Mesendoderm (in vitro differentiated cells): ENCODE results near the gene MZT2B.
"Not testable (repeated sequence)": the region's sequence is repeated elsewhere in the genome, so short reads cannot be mapped to it uniquely, and the experiment has no call there.

Experiments
- DNase-seq: peaks from one replicate; pipeline ENCODE4 v3.0.0; 2013
- H2AK5ac ChIP-seq: 2 replicates; pipeline ENCODE4 v1.6.1; 2013; ENCODE audit warnings: low read length, inconsistent platforms
- H2BK120ac ChIP-seq: 2 replicates; pipeline ENCODE4 v1.6.1; 2013; ENCODE audit warnings: low read depth, mild to moderate bottlenecking, low read length, moderate library complexity, mixed read lengths
- H2BK15ac ChIP-seq: replicated peaks from 2 replicates; pipeline ENCODE4 v1.6.1; 2013; ENCODE audit warnings: low read depth, mild to moderate bottlenecking, moderate library complexity
- H2BK5ac ChIP-seq: 2 replicates; pipeline ENCODE4 v1.6.1; 2013; ENCODE audit warnings: low read length, inconsistent platforms
- H3K18ac ChIP-seq: 2 replicates; pipeline ENCODE4 v1.6.1; 2013; ENCODE audit warnings: mild to moderate bottlenecking, low read length, mixed read lengths
- H3K23ac ChIP-seq: one replicate; pipeline ENCODE4 v1.6.1; 2013; ENCODE audit warnings: low read length
- H3K27ac ChIP-seq: 2 replicates; pipeline ENCODE4 v1.5.1; 2013; ENCODE audit warnings: low read depth, mild to moderate bottlenecking, inconsistent platforms, low read length, moderate library complexity
- H3K27me3 ChIP-seq: 2 replicates; pipeline ENCODE4 v1.6.1; 2013; ENCODE audit warnings: low read length, control low read depth, mild to moderate bottlenecking, inconsistent platforms; ENCODE audit not compliant: insufficient read depth, poor library complexity
- H3K36me3 ChIP-seq: 2 replicates; pipeline ENCODE4 v1.6.1; 2013; ENCODE audit warnings: low read length, inconsistent platforms; ENCODE audit not compliant: control insufficient read depth, insufficient read depth
- H3K4ac ChIP-seq: one replicate; pipeline ENCODE4 v1.6.1; 2013; ENCODE audit warnings: low read depth, mild to moderate bottlenecking, low read length, moderate library complexity
- H3K4me1 ChIP-seq: 2 replicates; pipeline ENCODE4 v1.6.1; 2013; ENCODE audit warnings: low read depth, low read length, inconsistent platforms; ENCODE audit not compliant: control insufficient read depth
- H3K4me2 ChIP-seq: 2 replicates; pipeline ENCODE4 v1.6.1; 2013; ENCODE audit warnings: low read length
- H3K4me3 ChIP-seq: 2 replicates; pipeline ENCODE4 v1.5.1; 2013; ENCODE audit warnings: mild to moderate bottlenecking, low read length
- H3K56ac ChIP-seq: one replicate; pipeline ENCODE4 v1.6.1; 2013; ENCODE audit warnings: low read length
- H3K79me1 ChIP-seq: 2 replicates; pipeline ENCODE4 v1.6.1; 2013; ENCODE audit warnings: low read length, inconsistent platforms
- H3K79me2 ChIP-seq: 2 replicates; pipeline ENCODE4 v1.6.1; 2013; ENCODE audit warnings: mild to moderate bottlenecking, low read length; ENCODE audit not compliant: control insufficient read depth, insufficient read depth
- H3K9ac ChIP-seq: 2 replicates; pipeline ENCODE4 v1.6.1; 2013; ENCODE audit warnings: low read length, inconsistent platforms
- H4K5ac ChIP-seq: one replicate; pipeline ENCODE4 v1.6.1; 2013; ENCODE audit warnings: low read length
- H4K8ac ChIP-seq: one replicate; pipeline ENCODE4 v1.6.1; 2013; ENCODE audit warnings: low read depth, mild to moderate bottlenecking, control low read depth, low read length, moderate library complexity
- WGBS: extraction: QIAGEN DNeasy Blood & Tissue Kit; methylation state at CpG from one replicate; pipeline ENCODE4 v1.1.7; 2013; ENCODE audit warnings: low lambda C conversion rate, missing lambda C conversion rate; ENCODE audit not compliant: insufficient coverage; ENCODE audit errors: extremely low coverage; 5-methylcytosine and 5-hydroxymethylcytosine counted together

MZT2B gene

DNA sequence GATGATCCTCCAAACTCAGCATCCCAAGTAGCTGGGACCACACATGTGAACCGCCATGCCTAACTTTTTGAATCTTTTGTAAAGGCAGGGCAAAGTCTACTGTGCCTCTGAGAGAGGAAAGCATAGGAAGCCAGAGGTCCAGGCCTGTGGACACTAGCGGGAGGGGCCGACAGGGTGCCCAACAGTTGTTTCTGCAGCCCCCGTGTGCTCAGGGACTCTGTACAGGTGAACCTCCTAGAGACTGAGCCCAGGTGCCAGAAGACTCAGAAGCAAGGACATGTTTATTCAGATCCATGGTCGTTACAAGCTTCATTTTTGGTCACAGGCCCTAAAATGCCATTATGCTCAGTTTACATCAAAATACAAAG is 30.9 kb upstream of the MZT2B start:
- H3K79me1 ChIP-seq, H3K79me2 ChIP-seq, H3K4me1 ChIP-seq, H2AK5ac ChIP-seq, H3K27me3 ChIP-seq, H2BK15ac ChIP-seq, H3K4me2 ChIP-seq, H2BK5ac ChIP-seq, H3K56ac ChIP-seq, H3K36me3 ChIP-seq, H3K27ac ChIP-seq, H3K4me3 ChIP-seq, H3K18ac ChIP-seq, H3K4ac ChIP-seq, H4K5ac ChIP-seq, H3K9ac ChIP-seq, DNase-seq, H2BK120ac ChIP-seq, H4K8ac ChIP-seq, H3K23ac ChIP-seq: not testable (repeated sequence)
- no CpG with 5 or more reads among the region's 5 CpGs for WGBS

DNA sequence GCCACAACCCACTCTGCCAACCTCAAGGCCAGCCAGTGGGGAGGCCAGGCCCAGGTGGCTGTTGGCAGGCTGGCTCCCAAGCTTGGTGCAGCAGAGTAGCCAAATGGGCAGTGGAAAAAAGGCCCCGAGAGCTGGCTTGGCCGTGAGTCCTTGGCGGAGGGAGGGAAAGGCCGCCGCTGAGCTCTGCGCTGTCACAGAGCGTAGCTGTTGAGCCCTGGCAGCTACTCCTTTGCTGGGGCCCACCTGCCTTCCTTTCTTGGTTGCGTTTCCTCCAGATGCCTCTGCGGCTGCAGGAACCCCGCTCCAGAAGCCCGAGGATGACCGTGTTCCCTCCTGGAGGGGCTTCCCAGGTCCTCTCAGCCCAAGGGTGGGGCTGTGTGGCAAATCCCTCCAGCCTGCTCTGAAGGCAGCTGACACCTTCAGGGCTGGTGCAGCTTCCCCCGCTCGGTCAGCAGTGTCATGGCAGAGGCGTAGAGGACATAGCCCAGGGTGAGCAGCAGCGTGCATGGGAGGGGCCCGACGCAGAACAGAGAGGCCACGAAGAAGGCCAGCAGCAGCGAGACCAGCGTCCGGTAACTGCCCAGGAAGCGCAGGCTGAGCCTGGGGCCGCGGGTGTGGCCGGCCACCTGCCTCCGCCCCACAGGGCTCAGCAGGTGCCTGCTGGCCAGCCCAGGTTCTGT is 29.8 kb upstream of the MZT2B start:
- not testable (repeated sequence) for H3K23ac ChIP-seq, H4K8ac ChIP-seq, H3K4me1 ChIP-seq, H2BK5ac ChIP-seq, H4K5ac ChIP-seq, H3K4ac ChIP-seq, H2AK5ac ChIP-seq, H3K36me3 ChIP-seq, H3K79me1 ChIP-seq, H3K4me2 ChIP-seq, H3K9ac ChIP-seq, H3K56ac ChIP-seq, H3K18ac ChIP-seq, H3K27me3 ChIP-seq, DNase-seq, H3K4me3 ChIP-seq, H3K79me2 ChIP-seq, H2BK120ac ChIP-seq, H3K27ac ChIP-seq, H2BK15ac ChIP-seq
- WGBS, result no CpG with 5 or more reads among the region's 27 CpGs

DNA sequence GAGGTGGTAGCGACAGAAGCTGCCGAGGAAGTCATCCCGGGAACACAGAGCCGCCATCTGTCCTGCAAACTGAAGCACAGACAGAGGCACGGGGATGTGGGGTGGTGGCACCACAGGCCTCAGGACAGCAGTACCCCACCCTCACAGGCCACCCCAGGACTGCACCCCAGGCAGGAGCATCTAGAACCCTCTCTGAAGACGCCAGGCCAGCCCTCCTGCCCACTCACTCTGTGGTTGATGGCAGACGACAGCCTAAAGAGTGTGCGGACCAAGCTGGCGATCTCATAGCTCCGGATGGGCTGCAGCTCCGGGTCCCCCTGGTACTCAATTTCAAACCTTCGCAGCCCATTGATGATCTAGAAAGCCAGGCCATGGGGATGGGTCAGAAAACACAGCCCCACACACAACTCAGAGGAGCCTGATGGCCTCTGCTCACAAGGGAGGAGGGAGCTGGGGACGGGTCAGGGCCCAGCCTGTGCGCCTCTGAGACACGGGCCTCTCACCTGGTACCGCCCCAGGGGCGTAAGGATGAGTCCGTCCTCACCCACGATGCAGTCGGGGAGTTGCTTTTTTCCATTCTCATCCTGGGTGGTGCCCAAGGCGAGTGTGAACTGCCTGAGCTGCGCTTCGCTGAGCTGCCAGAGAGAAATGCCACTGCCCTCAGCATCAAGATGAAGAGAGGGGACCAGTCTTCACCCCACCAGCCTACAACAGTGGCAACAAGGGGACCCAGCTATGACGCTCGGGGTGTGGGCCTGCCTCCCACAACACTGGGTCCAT is 29.1 kb upstream of the MZT2B start:
- no peaks in the 10 kb centered on the region for H3K79me2 ChIP-seq
- no peaks in the 10 kb centered on the region for H3K4me1 ChIP-seq
- H4K5ac ChIP-seq, result no peak overlapping the region
- H3K9ac ChIP-seq, result no peak overlapping the region
- H3K79me1 ChIP-seq, result no peaks in the 10 kb centered on the region
- H2BK15ac ChIP-seq, result no peak overlapping the region
- no peak overlapping the region for H3K18ac ChIP-seq
- H2BK120ac ChIP-seq, result no peak overlapping the region
- no peak overlapping the region for H3K56ac ChIP-seq
- no peaks in the 10 kb centered on the region for H3K27me3 ChIP-seq
- no peak overlapping the region for H4K8ac ChIP-seq
- no peak for DNase-seq
- no peak overlapping the region for H3K4me2 ChIP-seq
- H3K27ac ChIP-seq, result no peak overlapping the region
- no peak overlapping the region for H3K4me3 ChIP-seq
- WGBS, result no CpG with 5 or more reads among the region's 25 CpGs
- H3K4ac ChIP-seq, result no peak overlapping the region
- no peak overlapping the region for H2AK5ac ChIP-seq
- H3K23ac ChIP-seq, result no peak overlapping the region
- no peaks in the 10 kb centered on the region for H3K36me3 ChIP-seq
- H2BK5ac ChIP-seq, result no peak overlapping the region

DNA sequence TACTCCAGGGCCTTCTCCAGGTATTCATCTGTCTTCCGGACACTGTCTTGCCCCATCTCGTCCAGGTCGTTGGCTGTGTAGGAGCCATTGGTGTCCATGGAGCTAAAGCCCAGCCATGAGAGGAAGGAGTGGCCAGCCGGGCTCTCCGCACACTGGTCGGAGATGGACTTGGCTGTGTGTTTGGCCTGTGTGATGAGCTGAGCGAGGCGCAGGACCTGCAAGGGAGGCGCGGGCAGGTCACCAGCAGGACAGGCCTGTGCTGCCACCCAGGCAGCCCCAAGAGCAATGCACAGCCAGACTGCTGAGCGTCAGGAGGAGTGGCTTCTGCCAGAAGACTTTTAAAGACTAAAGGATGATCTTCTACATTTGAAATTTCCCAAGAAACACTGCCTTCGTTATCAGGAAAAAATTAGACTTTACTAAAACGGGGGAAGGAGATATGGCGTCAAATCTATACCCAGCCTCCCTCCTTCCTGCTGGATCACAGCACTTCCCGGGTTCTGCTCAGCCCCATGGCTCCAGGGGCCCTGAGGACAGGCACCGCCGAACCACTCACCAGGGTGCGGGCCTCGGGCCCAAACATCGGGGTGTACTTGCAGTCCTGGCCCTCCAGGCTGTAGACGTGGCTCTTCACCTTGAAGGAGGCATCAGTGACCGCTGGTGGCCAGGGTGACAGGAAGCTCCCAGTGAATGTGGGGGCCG is 28.2 kb upstream of the MZT2B start:
- H3K56ac ChIP-seq, H3K4me3 ChIP-seq, H3K27me3 ChIP-seq, H3K79me2 ChIP-seq, H3K36me3 ChIP-seq, H3K4me2 ChIP-seq, H2AK5ac ChIP-seq, H4K8ac ChIP-seq, H3K4ac ChIP-seq, H3K79me1 ChIP-seq, H3K18ac ChIP-seq, H2BK15ac ChIP-seq, H2BK120ac ChIP-seq, H3K27ac ChIP-seq, H3K9ac ChIP-seq, H3K4me1 ChIP-seq, H3K23ac ChIP-seq, H2BK5ac ChIP-seq, DNase-seq, H4K5ac ChIP-seq: not testable (repeated sequence)
- WGBS, result no CpG with 5 or more reads among the region's 23 CpGs

DNA sequence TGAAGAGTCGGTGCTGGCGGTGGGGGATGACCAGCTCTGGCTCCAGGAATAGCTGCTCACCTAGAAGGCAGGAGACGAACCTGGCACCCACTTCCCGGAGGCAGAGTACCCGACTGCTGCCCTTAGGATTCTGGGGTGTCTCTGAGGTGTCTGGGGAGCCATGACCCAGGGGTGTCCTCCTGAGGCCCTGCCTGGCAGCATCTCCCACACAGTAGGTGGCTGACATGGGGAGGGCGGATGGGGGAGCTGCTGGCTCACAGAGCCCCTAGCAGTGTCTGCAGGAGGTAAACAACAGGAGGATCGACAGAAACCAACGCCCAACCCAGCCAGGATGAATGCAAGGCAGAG is 27.7 kb upstream of the MZT2B start:
- not testable (repeated sequence) for H4K8ac ChIP-seq, H3K27me3 ChIP-seq, H2BK5ac ChIP-seq, H2BK15ac ChIP-seq, H3K4me2 ChIP-seq, H2BK120ac ChIP-seq, H3K79me2 ChIP-seq, H3K9ac ChIP-seq, H3K79me1 ChIP-seq, H3K4me1 ChIP-seq, H3K23ac ChIP-seq, H3K4ac ChIP-seq, H3K18ac ChIP-seq, H3K4me3 ChIP-seq, H3K56ac ChIP-seq, H2AK5ac ChIP-seq, H4K5ac ChIP-seq, DNase-seq, H3K36me3 ChIP-seq, H3K27ac ChIP-seq
- no CpG with 5 or more reads among the region's 8 CpGs for WGBS
